B cell (primary cell): ENCODE data around the gene C4A. TPM values are rescaled to one million over a fixed set of nuclear protein-coding genes. Genes with fewer than 3 reads are reported as not detected.

Experiments
- ATAC-seq: fragments of 200-7000 bp; cut with Tn5 transposase; one replicate; pipeline ENCODE4 v1.10.0; 2021; ENCODE audit warnings: low read depth, mild to moderate bottlenecking, moderate number of reproducible peaks, moderate library complexity
- CTCF ChIA-PET: fragments of 350-600 bp; sonication (Branson Sonifier 250); formaldehyde crosslinking; loops from one replicate; lab custom pipeline; 2021; ENCODE audit warnings: antibody characterized with exemption, inconsistent platforms; lab: Charles Lee
- POLR2A ChIA-PET: fragments of 350-600 bp; sonication (Branson Sonifier 250); formaldehyde crosslinking; loops from one replicate; lab custom pipeline; 2021; ENCODE audit warnings: antibody characterized with exemption; lab: Charles Lee
- DNase-seq: peaks from one replicate; pipeline ENCODE4 v3.0.0; 2013
- H2AFZ ChIP-seq: 2 replicates; pipeline ENCODE4 v1.6.1; 2012; ENCODE audit warnings: mild to moderate bottlenecking, low read depth, low read length; ENCODE audit not compliant: insufficient read depth, poor library complexity, severe bottlenecking
- H3K27ac ChIP-seq, 2 donors: 1 replicate in 1 of 2; 2 replicates in 1 of 2; pipeline ENCODE4 v1.5.1; 2012 to 2013; ENCODE audit warnings: low read length in 2 of 2, mild to moderate bottlenecking in 2 of 2, moderate library complexity in 1 of 2
- H3K27me3 ChIP-seq, 4 experiments: fragments of 200-600 bp in 1 of 4; sonication (generic) in 1 of 4; replicated peaks in 1 of 4; 1 replicate in 2 of 4; 2 replicates in 2 of 4; pipeline versions ENCODE4 v1.6.1 to v1.7.0; 2013 to 2016; ENCODE audit warnings: low read length in 3 of 4, mild to moderate bottlenecking in 2 of 4, mixed read lengths in 1 of 4, moderate library complexity in 1 of 4; ENCODE audit not compliant: insufficient read depth in 4 of 4, control insufficient read depth in 3 of 4; ENCODE audit errors: control extremely low read depth in 1 of 4
- H3K36me3 ChIP-seq, 2 experiments: replicated peaks in 1 of 2; 1 replicate in 1 of 2; 2 replicates in 1 of 2; pipeline versions ENCODE4 v1.6.1 to v1.7.1; 2013; ENCODE audit warnings: low read length in 1 of 2; ENCODE audit not compliant: insufficient read depth in 2 of 2, control insufficient read depth in 1 of 2; ENCODE audit errors: control extremely low read depth in 1 of 2, extremely low read depth in 1 of 2
- H3K4me1 ChIP-seq, 2 donors: fragments of 200-600 bp in 1 of 2; sonication (generic) in 1 of 2; 1 replicate in 1 of 2; 2 replicates in 1 of 2; pipeline versions ENCODE4 v1.5.1 to v1.6.1; 2013 to 2017; ENCODE audit warnings: low read length in 2 of 2; ENCODE audit not compliant: control insufficient read depth in 2 of 2, insufficient read depth in 2 of 2
- H3K4me2 ChIP-seq: replicated peaks from 2 replicates; pipeline ENCODE3; 2012; ENCODE audit warnings: mild to moderate bottlenecking, low read depth, low read length; ENCODE audit not compliant: poor library complexity, severe bottlenecking
- H3K4me3 ChIP-seq, 5 experiments: fragments of 200-600 bp in 1 of 5; sonication (generic) in 1 of 5; 1 replicate in 3 of 5; 2 replicates in 2 of 5; pipeline versions ENCODE4 v1.5.1 to v1.7.0; 2011 to 2016; ENCODE audit warnings: low read length in 4 of 5, mild to moderate bottlenecking in 4 of 5, low read depth in 2 of 5, control low read depth in 1 of 5, moderate library complexity in 1 of 5; ENCODE audit not compliant: insufficient read depth in 1 of 5; ENCODE audit errors: control extremely low read depth in 1 of 5, extremely low read depth in 1 of 5
- H3K79me2 ChIP-seq: fragments of 200-600 bp; sonication (generic); one replicate; pipeline ENCODE4 v1.6.0; 2016; ENCODE audit warnings: low read length; ENCODE audit not compliant: control insufficient read depth, insufficient read depth
- H3K9ac ChIP-seq: fragments of 200-600 bp; sonication (generic); 2 replicates; pipeline ENCODE4 v1.6.1; 2017; ENCODE audit warnings: mild to moderate bottlenecking, low read length, moderate library complexity
- H3K9me3 ChIP-seq, 3 donors: one replicate each; pipeline versions ENCODE4 v1.6.1 to v1.7.1; 2013; ENCODE audit warnings: low read length in 2 of 3; ENCODE audit not compliant: control insufficient read depth in 2 of 3, insufficient read depth in 1 of 3; ENCODE audit errors: control extremely low read depth in 1 of 3
- H4K20me1 ChIP-seq: 2 replicates; pipeline ENCODE4 v1.6.0; 2012; ENCODE audit warnings: mild to moderate bottlenecking, low read length; ENCODE audit not compliant: insufficient read depth, control insufficient read depth, poor library complexity, severe bottlenecking
- H3K27ac Mint-ChIP-seq: one replicate; pipeline ENCODE4 v1.8.0; 2021; ENCODE audit warnings: mixed read lengths
- H3K27me3 Mint-ChIP-seq: one replicate; pipeline ENCODE4 v1.8.0; 2021; ENCODE audit warnings: mixed read lengths
- H3K4me1 Mint-ChIP-seq: one replicate; pipeline ENCODE4 v1.8.0; 2021; ENCODE audit warnings: mixed read lengths
- H3K4me3 Mint-ChIP-seq: one replicate; pipeline ENCODE4 v1.8.0; 2021; ENCODE audit warnings: mixed read lengths
- H3K9me3 Mint-ChIP-seq: one replicate; pipeline ENCODE4 v1.8.0; 2022; ENCODE audit warnings: mixed read lengths; ENCODE audit not compliant: insufficient read depth
- CTCF ChIP-seq: fragments of 200-600 bp; IDR thresholded peaks from one replicate; pipeline ENCODE4 v1.8.0; 2022; ENCODE audit warnings: antibody characterized with exemption, mild to moderate bottlenecking
- EZH2 ChIP-seq: IDR thresholded peaks from 2 replicates; pipeline ENCODE4 v1.6.1; 2012; ENCODE audit warnings: borderline replicate concordance, low read depth, mild to moderate bottlenecking, moderate library complexity, low read length; ENCODE audit not compliant: insufficient read depth, poor library complexity, severe bottlenecking
- WGBS: methylation state at CpG from one replicate; pipeline ENCODE4 v1.1.5; 2013; ENCODE audit warnings: missing lambda C conversion rate; ENCODE audit not compliant: insufficient coverage; 5-methylcytosine and 5-hydroxymethylcytosine counted together
- intact Hi-C: fragments of 100-400 bp; cut with micrococcal nuclease; formaldehyde crosslinking; loops from one replicate; pipeline ENCODE4 v1.10.0; 2022
- polyA plus RNA-seq: library from polyadenylated mRNA; depleted of rRNA; stranded (reverse); fragments of >200 nt; gene quantifications from 2 replicates; pipeline ENCODE4 v1.2.3, GENCODE V29; 2012
- total RNA-seq, 2 donors: library from RNA; stranded (reverse); fragments of 120-200 nt in 1 of 2; gene quantifications; 1 replicate in 1 of 2; 2 replicates in 1 of 2; pipeline versions ENCODE4 v1.2.3 to v1.2.4, GENCODE V29; 2013 to 2022

The C4A gene
- total and polyA plus RNA-seq, 2 donors (not counting 1 experiment from before 2014, with no cell fraction given): 9.9 to 10.5 TPM

- DNase-seq: no peak
- peaks cover 2% of the 10 kb centered on the region for H3K27me3 Mint-ChIP-seq
- Histone ChIP-seq H3K4me3 (no peak overlapping the region), H3K36me3 (no peaks in the 10 kb centered on the region), H3K9me3 (no peaks in the 10 kb centered on the region), H3K4me2 (no peak overlapping the region), H3K27ac (no peak overlapping the region), H3K79me2 (no peaks in the 10 kb centered on the region), H3K4me1 (no peaks in the 10 kb centered on the region), H4K20me1 (no peaks in the 10 kb centered on the region), H3K27me3 (no peaks in the 10 kb centered on the region), H2AFZ (no peak overlapping the region), H3K9ac (no peak overlapping the region)
- ChIA-PET POLR2A (no interaction called here), CTCF (no interaction called here)
- no peaks in the 10 kb centered on the region for H3K4me1 Mint-ChIP-seq
- no peak for ATAC-seq
- no peaks in the 10 kb centered on the region for H3K9me3 Mint-ChIP-seq
- TF ChIP-seq EZH2: no peak
- no peak for TF ChIP-seq CTCF
- no peak overlapping the region for H3K4me3 Mint-ChIP-seq
- intact Hi-C loops: no loop called here
- no peak overlapping the region for H3K27ac Mint-ChIP-seq
- 86% methylated on average over 4 of the region's 9 CpGs for WGBS
Measured at GRCh38 chr6:31935823-31936222, 46.0 kb upstream of the C4A start.

- WGBS: 11% methylated on average over 6 of the region's 6 CpGs
- no peak overlapping the region for H2AFZ ChIP-seq
- Mint-ChIP-seq H3K4me1 (no peaks in the 10 kb centered on the region), H3K4me3 (no peak overlapping the region), H3K27me3 (peaks cover 13% of the 10 kb centered on the region), H3K9me3 (no peaks in the 10 kb centered on the region), H3K27ac (no peak overlapping the region)
- no peaks in the 10 kb centered on the region for H3K79me2 ChIP-seq
- ChIA-PET POLR2A (no interaction called here), CTCF (no interaction called here)
- intact Hi-C loops: no loop called here
- ATAC-seq (no peak), DNase-seq (no peak)
- H3K9me3 ChIP-seq: no peaks in the 10 kb centered on the region
- H3K4me3 ChIP-seq: no peak overlapping the region
- peaks cover 0 to 22% (median 5%) of the 10 kb centered on the region in 4 experiments for H3K27me3 ChIP-seq
- H3K4me1 ChIP-seq: no peaks in the 10 kb centered on the region
- no peak overlapping the region for H3K9ac ChIP-seq
- H3K36me3 ChIP-seq: no peaks in the 10 kb centered on the region
- H3K4me2 ChIP-seq: no peak overlapping the region
- no peak for TF ChIP-seq EZH2
- no peak for TF ChIP-seq CTCF
- H4K20me1 ChIP-seq: no peaks in the 10 kb centered on the region
- H3K27ac ChIP-seq: no peak overlapping the region
Measured at GRCh38 chr6:31940256-31940664, 41.6 kb upstream of the C4A start.
